IMR-90 (cell line): Measurements from ENCODE around the gene APOA4. TPM values are rescaled to one million over a fixed set of nuclear protein-coding genes. Genes with fewer than 3 reads are reported as not detected.

ENCODE experiments used
- ATAC-seq: fragments of 200-7000 bp; cut with Tn5 transposase; 2 replicates; pipeline ENCODE4 v1.9.1; 2020; ENCODE audit warnings: low read depth, mild to moderate bottlenecking, moderate library complexity
- BruUV-seq: library from RNA; stranded (reverse); fragments of 400-500 nt; replicated peaks from 2 replicates; lab custom pipeline; 2021; lab: Mats Ljungman, UMichigan
- CTCF ChIA-PET: fragments of 300-600 bp; formaldehyde crosslinking; extraction: SDS; loops from one replicate; lab custom pipeline; 2021; ENCODE audit warnings: antibody characterized with exemption; lab: Yijun Ruan, JAX
- POLR2A ChIA-PET: fragments of 300-600 bp; sonication (Branson Sonifier 250); formaldehyde crosslinking; loops from one replicate; lab custom pipeline; 2022; ENCODE audit warnings: antibody characterized with exemption; ENCODE audit not compliant: unreplicated experiment; lab: Charles Lee
- DNase-seq: peaks from one replicate; pipeline ENCODE4 v3.0.0; 2013
- H2AFZ ChIP-seq: replicated peaks from 2 replicates; pipeline ENCODE3; 2013; ENCODE audit warnings: low read length, mild to moderate bottlenecking; ENCODE audit not compliant: poor library complexity
- H2AK5ac ChIP-seq: 2 replicates; pipeline ENCODE4 v1.6.1; 2013; ENCODE audit warnings: low read depth, low read length, inconsistent platforms
- H2AK9ac ChIP-seq: replicated peaks from 2 replicates; pipeline ENCODE3; 2013; ENCODE audit warnings: mild to moderate bottlenecking, low read depth, low read length, moderate library complexity; ENCODE audit not compliant: poor library complexity
- H2BK120ac ChIP-seq: 2 replicates; pipeline ENCODE4 v1.6.1; 2013; ENCODE audit warnings: low read depth, low read length, inconsistent platforms
- H2BK15ac ChIP-seq: 3 replicates; pipeline ENCODE4 v1.6.1; 2013; ENCODE audit warnings: low read depth, low read length, inconsistent platforms
- H2BK20ac ChIP-seq: 2 replicates; pipeline ENCODE4 v1.6.1; 2013; ENCODE audit warnings: low read depth, mild to moderate bottlenecking, inconsistent platforms, low read length, moderate library complexity
- H2BK5ac ChIP-seq: 2 replicates; pipeline ENCODE4 v1.6.1; 2013; ENCODE audit warnings: mild to moderate bottlenecking, low read depth, low read length, inconsistent platforms; ENCODE audit not compliant: poor library complexity, severe bottlenecking
- H3K14ac ChIP-seq: replicated peaks from 2 replicates; pipeline ENCODE4 v1.6.1; 2013; ENCODE audit warnings: low read depth, low read length, inconsistent platforms
- H3K18ac ChIP-seq: 2 replicates; pipeline ENCODE4 v1.6.1; 2013; ENCODE audit warnings: low read depth, low read length, control low read depth
- H3K23ac ChIP-seq: 2 replicates; pipeline ENCODE4 v1.6.1; 2013; ENCODE audit warnings: low read depth, low read length, inconsistent platforms
- H3K27ac ChIP-seq: 2 replicates; pipeline ENCODE4 v1.5.1; 2013; ENCODE audit warnings: mild to moderate bottlenecking, control low read depth, low read length; ENCODE audit not compliant: insufficient read depth
- H3K27me3 ChIP-seq: 2 replicates; pipeline ENCODE4 v1.6.1; 2013; ENCODE audit warnings: low read length; ENCODE audit not compliant: control insufficient read depth, insufficient read depth
- H3K36me3 ChIP-seq: 2 replicates; pipeline ENCODE4 v1.6.1; 2013; ENCODE audit warnings: low read length, mixed read lengths; ENCODE audit not compliant: control insufficient read depth, insufficient read depth
- H3K4ac ChIP-seq: 2 replicates; pipeline ENCODE4 v1.6.1; 2013; ENCODE audit warnings: low read depth, low read length, inconsistent platforms
- H3K4me1 ChIP-seq: 2 replicates; pipeline ENCODE4 v1.6.1; 2013; ENCODE audit warnings: low read length, mixed read lengths; ENCODE audit not compliant: control insufficient read depth, insufficient read depth
- H3K4me2 ChIP-seq: 2 replicates; pipeline ENCODE4 v1.6.1; 2013; ENCODE audit warnings: low read depth, mild to moderate bottlenecking, control low read depth, low read length, moderate library complexity
- H3K4me3 ChIP-seq: 2 replicates; pipeline ENCODE4 v1.5.1; 2013; ENCODE audit warnings: low read depth, mild to moderate bottlenecking, control low read depth, low read length, moderate library complexity; ENCODE audit not compliant: insufficient read depth
- H3K56ac ChIP-seq: 2 replicates; pipeline ENCODE4 v1.6.1; 2013; ENCODE audit warnings: low read length, inconsistent platforms; ENCODE audit not compliant: insufficient read depth; ENCODE audit errors: extremely low read depth
- H3K79me1 ChIP-seq, 2 experiments: 2 replicates each; pipeline ENCODE4 v1.6.1; 2013; ENCODE audit warnings: low read length in 2 of 2, inconsistent platforms in 1 of 2, low read depth in 1 of 2
- H3K9ac ChIP-seq: 2 replicates; pipeline ENCODE4 v1.6.1; 2013; ENCODE audit warnings: low read depth, low read length, control low read depth
- H3K9me1 ChIP-seq: 2 replicates; pipeline ENCODE4 v1.6.1; 2013; ENCODE audit warnings: low read length, inconsistent platforms; ENCODE audit not compliant: insufficient read depth
- H3K9me3 ChIP-seq: 2 replicates; pipeline ENCODE4 v1.6.1; 2013; ENCODE audit warnings: low read length; ENCODE audit not compliant: control insufficient read depth, insufficient read depth
- H4K20me1 ChIP-seq: 2 replicates; pipeline ENCODE4 v1.6.1; 2013; ENCODE audit warnings: low read length, inconsistent platforms; ENCODE audit not compliant: insufficient read depth
- H4K5ac ChIP-seq: 2 replicates; pipeline ENCODE4 v1.6.1; 2013; ENCODE audit warnings: mild to moderate bottlenecking, low read depth, low read length, control low read depth
- H4K8ac ChIP-seq, 2 experiments: 2 replicates each; pipeline ENCODE4 v1.6.1; 2013; ENCODE audit warnings: low read depth in 2 of 2, low read length in 2 of 2, control low read depth in 1 of 2, inconsistent platforms in 1 of 2
- H4K91ac ChIP-seq: 2 replicates; pipeline ENCODE4 v1.6.1; 2013; ENCODE audit warnings: low read depth, low read length, inconsistent platforms; ENCODE audit not compliant: insufficient read depth
- BHLHE40 ChIP-seq: fragments of 150-350 bp; IDR thresholded peaks from 2 replicates; pipeline ENCODE4 v1.6.1; 2016; ENCODE audit warnings: mild to moderate bottlenecking, low read depth, low read length
- CEBPB ChIP-seq: IDR thresholded peaks from 2 replicates; pipeline ENCODE4 v1.6.1; 2012; ENCODE audit warnings: low read depth, low read length, improper control_type of control experiment
- CHD1 ChIP-seq: IDR thresholded peaks from 2 replicates; pipeline ENCODE4 v1.6.1; 2012; ENCODE audit warnings: low read depth, low read length, improper control_type of control experiment
- FOS ChIP-seq: fragments of 150-350 bp; IDR thresholded peaks from 2 replicates; pipeline ENCODE4 v1.6.1; 2016; ENCODE audit warnings: low read depth, low read length
- MAFK ChIP-seq: IDR thresholded peaks from 2 replicates; pipeline ENCODE4 v1.6.1; 2012; ENCODE audit warnings: low read depth, low read length, improper control_type of control experiment
- MAZ ChIP-seq: IDR thresholded peaks from 2 replicates; pipeline ENCODE4 v1.6.1; 2012; ENCODE audit warnings: low read depth, mild to moderate bottlenecking, low read length, improper control_type of control experiment, moderate library complexity, borderline replicate concordance
- MXI1 ChIP-seq: IDR thresholded peaks from 2 replicates; pipeline ENCODE4 v1.6.1; 2012; ENCODE audit warnings: low read depth, mild to moderate bottlenecking, low read length, moderate library complexity, borderline replicate concordance
- NFE2L2 ChIP-seq: fragments of 150-350 bp; IDR thresholded peaks from 2 replicates; pipeline ENCODE4 v1.6.1; 2016; ENCODE audit warnings: low read depth, mild to moderate bottlenecking, low read length
- POLR2A ChIP-seq: IDR thresholded peaks from 2 replicates; pipeline ENCODE4 v1.6.1; 2012; ENCODE audit warnings: mild to moderate bottlenecking, low read depth, low read length
- RAD21 ChIP-seq: IDR thresholded peaks from 2 replicates; pipeline ENCODE4 v1.6.1; 2012; ENCODE audit warnings: low read length, improper control_type of control experiment
- RCOR1 ChIP-seq: IDR thresholded peaks from 2 replicates; pipeline ENCODE4 v1.6.1; 2012; ENCODE audit warnings: mild to moderate bottlenecking, low read length, improper control_type of control experiment; ENCODE audit not compliant: insufficient replicate concordance
- RFX5 ChIP-seq: IDR thresholded peaks from 2 replicates; pipeline ENCODE4 v1.8.0; 2012; ENCODE audit warnings: low read depth, mild to moderate bottlenecking, low read length, moderate library complexity
- SMC3 ChIP-seq: fragments of 150-350 bp; IDR thresholded peaks from 2 replicates; pipeline ENCODE4 v1.6.1; 2016; ENCODE audit warnings: low read depth, mild to moderate bottlenecking, antibody characterized with exemption, low read length, moderate library complexity
- USF2 ChIP-seq: fragments of 150-350 bp; IDR thresholded peaks from 2 replicates; pipeline ENCODE4 v1.6.1; 2017; ENCODE audit warnings: mild to moderate bottlenecking, antibody characterized with exemption, low read length, low read depth
- WGBS, 2 experiments: methylation state at CpG; one replicate each; pipeline versions ENCODE4 v1.1.5 to v1.1.7; 2013; ENCODE audit warnings: missing lambda C conversion rate in 2 of 2; ENCODE audit not compliant: insufficient read length in 1 of 2; ENCODE audit errors: extremely low coverage in 2 of 2; 5-methylcytosine and 5-hydroxymethylcytosine counted together
- dilution Hi-C: fragments of 300-500 bp; cut with HindIII; formaldehyde crosslinking; loops from one replicate; pipeline ENCODE4 v1.14.3; 2018; ENCODE audit warnings: low sequenced_read_pairs; ENCODE audit not compliant: unreplicated experiment
- in situ Hi-C: fragments of 300-500 bp; cut with MboI; formaldehyde crosslinking; loops from 3 replicates; pipeline ENCODE4 v1.14.3; 2019; ENCODE audit warnings: low sequenced_read_pairs, inconsistent platforms, mixed read lengths
- intact Hi-C: fragments of 100-400 bp; cut with micrococcal nuclease; formaldehyde crosslinking; loops from 2 replicates; pipeline ENCODE4 v1.10.0; 2022
- polyA plus RNA-seq, 3 experiments: library from polyadenylated mRNA; depleted of rRNA; stranded (reverse); fragments of >200 nt; gene quantifications; 2 replicates each; pipeline ENCODE4 v1.2.3, GENCODE V29; 2012; ENCODE audit warnings: low replicate concordance in 1 of 3
- total RNA-seq: library from RNA; depleted of rRNA; stranded (reverse); fragments of >200 nt; gene quantifications from 2 replicates; pipeline ENCODE4 v1.2.3, GENCODE V29; 2012
- TF ChIP-seq, protein P1 (sequence below): fragments of 150-350 bp; IDR thresholded peaks from 2 replicates; pipeline ENCODE4 v1.6.1; 2016; ENCODE audit warnings: low read depth, mild to moderate bottlenecking, low read length, moderate library complexity, borderline replicate concordance
- TF ChIP-seq, protein P2 (sequence below): conservative IDR thresholded peaks from 2 replicates; pipeline ENCODE4 v1.5.1; 2012; ENCODE audit warnings: mild to moderate bottlenecking, low read depth, low read length, improper control_type of control experiment

Gene APOA4
- total and polyA plus RNA-seq, 2 of the 4 experiments (the other 2 are of a cell fraction) = not detected

GRCh38 chr11:116774661-116775060 lies 48.4 kb downstream of the APOA4 start:
- Histone ChIP-seq H3K4me1 (peaks cover 5% of the 10 kb centered on the region), H2BK5ac (no peak overlapping the region), H2BK15ac (no peak overlapping the region), H4K91ac (no peak overlapping the region), H2AK9ac (no peak overlapping the region), H3K4me3 (no peak overlapping the region), H3K9me1 (peaks cover 5% of the 10 kb centered on the region; the same call in 1 of the 2 replicates), H2BK20ac (no peak overlapping the region), H4K5ac (no peak overlapping the region), H4K8ac (no peak overlapping the region), H3K23ac (no peak overlapping the region), H3K14ac (no peak overlapping the region), H2AFZ (no peak overlapping the region), H3K18ac (no peak overlapping the region), H3K4me2 (no peak overlapping the region), H2AK5ac (no peak overlapping the region), H3K9me3 (no peaks in the 10 kb centered on the region), H2BK120ac (no peak overlapping the region), H3K56ac (no peak overlapping the region), H4K20me1 (no peaks in the 10 kb centered on the region; the same call in 1 of the 2 replicates), H3K4ac (no peak overlapping the region), H3K36me3 (peaks cover 14% of the 10 kb centered on the region), H3K9ac (no peak overlapping the region), H3K27ac (no peak overlapping the region), H3K79me1 (peaks cover 7 to 35% of the 10 kb centered on the region in 2 experiments; a peak in 3 of 4 replicates), H3K27me3 (no peaks in the 10 kb centered on the region)
- ATAC-seq = no peak
- WGBS, 2 experiments = no CpG with 5 or more reads among the region's 5 CpGs
- POLR2A ChIA-PET = no interaction called here
- dilution Hi-C loops = no loop called here
- no peak for TF ChIP-seq CEBPB
- no peak for TF ChIP-seq USF2
- TF ChIP-seq FOS = no peak
- TF ChIP-seq RFX5 = no peak
- no peak for TF ChIP-seq CHD1
- TF ChIP-seq MAZ = no peak
- no peak for TF ChIP-seq MXI1
- TF ChIP-seq, protein P1, sequence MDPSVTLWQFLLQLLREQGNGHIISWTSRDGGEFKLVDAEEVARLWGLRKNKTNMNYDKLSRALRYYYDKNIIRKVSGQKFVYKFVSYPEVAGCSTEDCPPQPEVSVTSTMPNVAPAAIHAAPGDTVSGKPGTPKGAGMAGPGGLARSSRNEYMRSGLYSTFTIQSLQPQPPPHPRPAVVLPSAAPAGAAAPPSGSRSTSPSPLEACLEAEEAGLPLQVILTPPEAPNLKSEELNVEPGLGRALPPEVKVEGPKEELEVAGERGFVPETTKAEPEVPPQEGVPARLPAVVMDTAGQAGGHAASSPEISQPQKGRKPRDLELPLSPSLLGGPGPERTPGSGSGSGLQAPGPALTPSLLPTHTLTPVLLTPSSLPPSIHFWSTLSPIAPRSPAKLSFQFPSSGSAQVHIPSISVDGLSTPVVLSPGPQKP = no peak
- no peak for TF ChIP-seq BHLHE40
- TF ChIP-seq RCOR1 = no peak
- no peak for TF ChIP-seq NFE2L2
- TF ChIP-seq, protein P2, sequence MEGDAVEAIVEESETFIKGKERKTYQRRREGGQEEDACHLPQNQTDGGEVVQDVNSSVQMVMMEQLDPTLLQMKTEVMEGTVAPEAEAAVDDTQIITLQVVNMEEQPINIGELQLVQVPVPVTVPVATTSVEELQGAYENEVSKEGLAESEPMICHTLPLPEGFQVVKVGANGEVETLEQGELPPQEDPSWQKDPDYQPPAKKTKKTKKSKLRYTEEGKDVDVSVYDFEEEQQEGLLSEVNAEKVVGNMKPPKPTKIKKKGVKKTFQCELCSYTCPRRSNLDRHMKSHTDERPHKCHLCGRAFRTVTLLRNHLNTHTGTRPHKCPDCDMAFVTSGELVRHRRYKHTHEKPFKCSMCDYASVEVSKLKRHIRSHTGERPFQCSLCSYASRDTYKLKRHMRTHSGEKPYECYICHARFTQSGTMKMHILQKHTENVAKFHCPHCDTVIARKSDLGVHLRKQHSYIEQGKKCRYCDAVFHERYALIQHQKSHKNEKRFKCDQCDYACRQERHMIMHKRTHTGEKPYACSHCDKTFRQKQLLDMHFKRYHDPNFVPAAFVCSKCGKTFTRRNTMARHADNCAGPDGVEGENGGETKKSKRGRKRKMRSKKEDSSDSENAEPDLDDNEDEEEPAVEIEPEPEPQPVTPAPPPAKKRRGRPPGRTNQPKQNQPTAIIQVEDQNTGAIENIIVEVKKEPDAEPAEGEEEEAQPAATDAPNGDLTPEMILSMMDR = no peak
- no peak for TF ChIP-seq POLR2A
- TF ChIP-seq RAD21 = no peak
- no peak for TF ChIP-seq SMC3
- TF ChIP-seq MAFK = no peak
- CTCF ChIA-PET = no interaction called here
- DNase-seq = no peak
- in situ Hi-C loops = no loop called here
- intact Hi-C loops = loop anchor here (5.0 kb wide), 1 partner anchor 1793 kb away; the partner anchor contains the start of gene IFT46
- BruUV-seq = no TSS peak
